SJCRH30 (cell line): ENCODE measurements around the gene FLT3. TPM values are rescaled to one million over a fixed set of nuclear protein-coding genes. Genes with fewer than 3 reads are reported as not detected.
"Not testable (repeated sequence)": the region's sequence is repeated elsewhere in the genome, so short reads cannot be mapped to it uniquely, and the experiment has no call there.

Source experiments
- DNase-seq, 2 experiments: peaks; one replicate each; pipeline ENCODE4 v3.0.0-alpha.2; 2015 to 2020
- H3K27ac ChIP-seq: fragments of 250-450 bp; sonication (Bioruptor Pico); 2 replicates; pipeline ENCODE4 v1.5.1; 2020; ENCODE audit warnings: mild to moderate bottlenecking, moderate library complexity
- H3K27me3 ChIP-seq: fragments of 250-450 bp; sonication (Bioruptor Pico); 2 replicates; pipeline ENCODE4 v1.5.1; 2020; ENCODE audit warnings: mild to moderate bottlenecking, moderate library complexity
- H3K36me3 ChIP-seq: fragments of 250-450 bp; sonication (Bioruptor Pico); 2 replicates; pipeline ENCODE4 v1.5.1; 2020; ENCODE audit warnings: mild to moderate bottlenecking, moderate library complexity
- H3K4me1 ChIP-seq: fragments of 250-450 bp; sonication (Bioruptor Pico); 2 replicates; pipeline ENCODE4 v1.5.1; 2020; ENCODE audit warnings: mild to moderate bottlenecking, moderate library complexity
- H3K4me3 ChIP-seq: fragments of 250-450 bp; sonication (Bioruptor Pico); 2 replicates; pipeline ENCODE4 v1.5.1; 2020; ENCODE audit warnings: mild to moderate bottlenecking, moderate library complexity
- H3K9me3 ChIP-seq: fragments of 250-450 bp; sonication (Bioruptor Pico); replicated peaks from 2 replicates; pipeline ENCODE4 v1.5.1; 2020; ENCODE audit warnings: mild to moderate bottlenecking, moderate library complexity
- total RNA-seq: library from RNA; depleted of rRNA; stranded (reverse); fragments of >200 nt; shearing (Covaris generic); gene quantifications from 2 replicates; pipeline ENCODE4 v1.2.3, GENCODE V29; 2014

FLT3 gene
- total RNA-seq, 1 experiment from 2014 or later, result not detected

DNA sequence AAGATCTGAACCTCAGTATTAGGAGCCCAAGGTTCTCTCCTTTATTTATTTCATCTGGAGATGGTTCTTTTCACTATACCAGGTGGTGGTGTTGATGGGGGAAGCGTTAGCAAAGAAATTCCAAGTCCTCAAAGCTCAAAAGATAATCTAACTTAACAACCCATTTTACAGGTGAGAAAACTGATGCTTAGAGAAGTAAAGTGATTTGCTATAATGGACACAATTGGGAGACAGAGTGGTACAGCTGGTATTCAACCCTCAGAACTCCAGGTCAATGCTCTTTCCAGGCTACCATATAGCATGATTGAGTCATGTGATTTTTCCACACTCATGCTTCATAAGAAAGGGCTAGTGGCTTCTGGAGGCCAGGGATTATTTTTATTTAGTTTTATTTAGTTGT, 86.9 kb downstream of the FLT3 start:
- no peak overlapping the region for H3K27ac ChIP-seq
- no peak for DNase-seq
- H3K36me3 ChIP-seq, result no peaks in the 10 kb centered on the region
- peaks cover 8% of the 10 kb centered on the region; the same call in 1 of the 2 replicates for H3K27me3 ChIP-seq
- no peaks in the 10 kb centered on the region for H3K4me1 ChIP-seq
- no peak overlapping the region for H3K4me3 ChIP-seq
- no peaks in the 10 kb centered on the region for H3K9me3 ChIP-seq

DNA sequence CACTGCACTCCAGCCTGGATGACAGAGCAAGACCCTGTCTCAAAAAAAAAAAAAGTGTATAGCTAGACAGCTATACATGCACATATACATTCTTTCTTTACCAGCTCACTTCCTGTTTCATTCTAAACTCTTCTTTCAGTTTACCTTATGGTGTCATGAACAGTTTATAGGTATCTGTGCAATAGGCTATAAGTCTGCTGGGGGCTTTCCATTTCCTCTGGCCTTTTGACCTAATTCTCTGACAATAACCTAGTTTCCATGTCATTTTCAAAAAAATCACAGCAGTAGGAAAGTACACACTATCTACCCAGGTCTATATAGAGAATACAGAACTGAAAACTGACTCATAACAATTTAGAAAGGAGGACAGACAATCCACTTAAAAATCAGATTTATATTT, 87.5 kb downstream of the FLT3 start:
- no peak for DNase-seq
- Histone ChIP-seq H3K4me1 (no peaks in the 10 kb centered on the region), H3K4me3 (no peak overlapping the region), H3K36me3 (no peaks in the 10 kb centered on the region), H3K27ac (no peak overlapping the region), H3K9me3 (no peaks in the 10 kb centered on the region), H3K27me3 (peaks cover 6% of the 10 kb centered on the region; the same call in 1 of the 2 replicates)

DNA sequence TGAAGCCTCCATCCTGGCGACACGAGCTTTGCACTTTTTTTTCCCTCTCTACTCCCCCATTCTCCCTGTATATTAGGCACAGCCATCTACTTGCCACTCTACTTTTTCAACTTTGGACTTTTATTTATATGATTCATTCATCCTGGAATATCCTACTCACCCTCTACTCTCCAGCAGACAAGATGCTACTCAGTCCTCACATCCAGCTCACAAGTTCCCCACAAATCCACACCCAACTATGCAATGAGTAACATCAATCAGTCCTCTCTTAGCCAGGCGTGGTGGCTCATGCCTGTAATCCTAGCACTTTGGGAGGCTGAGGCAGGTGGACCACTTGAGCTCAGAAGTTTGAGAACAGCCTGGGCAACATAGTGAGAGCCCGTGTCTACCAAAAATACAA, 88.0 kb downstream of the FLT3 start:
- H3K36me3 ChIP-seq, result no peaks in the 10 kb centered on the region
- H3K27me3 ChIP-seq, result peaks cover 3% of the 10 kb centered on the region; the same call in 1 of the 2 replicates
- no peak for DNase-seq
- H3K4me3 ChIP-seq, result no peak overlapping the region
- H3K4me1 ChIP-seq, result no peaks in the 10 kb centered on the region
- H3K9me3 ChIP-seq, result no peaks in the 10 kb centered on the region
- no peak overlapping the region for H3K27ac ChIP-seq

DNA sequence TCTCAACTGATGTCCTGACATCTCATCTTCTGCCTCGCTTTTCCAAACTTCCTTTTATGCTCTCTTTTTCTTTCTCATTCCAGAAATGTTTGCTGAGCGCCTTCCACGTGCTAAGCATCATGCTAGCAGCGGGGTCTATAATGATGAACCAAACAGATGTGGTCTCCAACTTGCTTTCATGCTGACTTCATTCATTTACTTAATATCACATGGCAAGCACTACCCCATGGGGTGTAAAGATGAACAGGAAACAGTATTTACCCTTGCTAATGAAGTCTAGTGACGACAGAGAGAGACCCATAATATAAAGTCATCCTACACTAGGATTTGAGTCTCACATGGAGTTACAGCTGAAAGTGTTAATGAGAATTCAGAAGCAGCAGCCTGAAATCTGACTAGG, 90.3 kb downstream of the FLT3 start:
- Histone ChIP-seq H3K27ac (no peak overlapping the region), H3K36me3 (no peaks in the 10 kb centered on the region), H3K9me3 (no peaks in the 10 kb centered on the region), H3K27me3 (peaks cover 3% of the 10 kb centered on the region; the same call in 1 of the 2 replicates), H3K4me3 (no peak overlapping the region), H3K4me1 (no peaks in the 10 kb centered on the region)
- no peak for DNase-seq

DNA sequence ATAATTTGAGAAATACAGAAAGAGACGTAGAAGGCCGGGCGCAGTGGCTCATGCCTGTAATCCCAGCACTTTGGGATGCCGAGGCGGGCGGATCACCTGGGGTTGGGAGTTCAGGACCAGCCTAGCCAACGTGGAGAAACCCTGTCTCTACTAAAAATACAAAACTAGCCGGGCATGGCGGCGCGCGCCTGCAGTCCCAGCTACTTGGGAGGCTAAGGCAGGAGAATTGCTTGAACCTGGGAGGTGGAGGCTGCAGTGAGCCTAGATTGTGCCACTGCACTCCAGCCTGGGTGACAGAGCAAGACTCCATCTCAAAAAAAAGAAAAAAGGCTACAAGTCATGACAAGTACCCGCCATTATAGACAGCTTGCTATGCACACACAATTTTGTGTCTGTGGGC, 95.4 kb downstream of the FLT3 start:
- not testable (repeated sequence) for DNase-seq, H3K9me3 ChIP-seq, H3K4me1 ChIP-seq, H3K36me3 ChIP-seq, H3K27ac ChIP-seq, H3K27me3 ChIP-seq, H3K4me3 ChIP-seq

DNA sequence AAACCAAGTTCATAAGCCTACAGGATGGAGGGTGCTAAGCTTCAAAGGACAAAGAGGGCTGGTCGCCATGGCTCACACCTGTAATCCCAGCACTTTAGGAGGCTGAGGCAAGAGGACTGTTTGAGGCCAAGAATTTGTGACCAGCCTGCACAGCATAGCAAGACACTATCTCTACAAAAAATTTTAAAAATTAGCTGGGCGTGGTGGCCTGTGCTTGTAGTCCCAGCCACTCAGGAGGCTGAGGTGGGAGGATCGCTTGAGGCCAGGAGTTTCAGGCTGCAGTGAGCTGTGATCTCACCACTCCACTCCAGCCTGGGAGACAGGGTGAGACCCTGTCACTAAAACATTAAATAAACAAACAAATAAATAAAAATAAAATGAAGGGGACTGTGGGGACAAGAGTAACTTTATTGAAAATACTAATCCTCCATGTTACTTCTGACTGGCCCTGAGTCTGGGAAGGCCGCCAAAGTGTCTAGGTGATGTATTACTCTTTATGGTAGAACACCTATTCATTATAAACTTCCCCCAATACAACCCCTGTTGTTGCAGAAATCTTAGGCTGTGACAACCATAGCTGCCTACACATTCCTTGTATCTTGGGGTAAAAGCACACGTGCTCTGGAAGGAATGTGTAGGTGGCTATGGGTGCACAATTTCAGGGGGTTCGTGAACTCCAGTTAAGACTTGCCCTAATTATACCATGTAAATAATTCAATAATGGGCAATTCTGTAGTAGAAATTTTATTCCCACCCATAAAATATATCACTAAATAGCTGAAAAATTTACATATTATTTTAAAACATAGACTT, 97.3 kb downstream of the FLT3 start:
- DNase-seq, result no peak
- Histone ChIP-seq H3K4me1 (no peaks in the 10 kb centered on the region), H3K9me3 (no peaks in the 10 kb centered on the region), H3K27ac (no peak overlapping the region), H3K4me3 (no peak overlapping the region), H3K36me3 (no peaks in the 10 kb centered on the region), H3K27me3 (no peaks in the 10 kb centered on the region)

DNA sequence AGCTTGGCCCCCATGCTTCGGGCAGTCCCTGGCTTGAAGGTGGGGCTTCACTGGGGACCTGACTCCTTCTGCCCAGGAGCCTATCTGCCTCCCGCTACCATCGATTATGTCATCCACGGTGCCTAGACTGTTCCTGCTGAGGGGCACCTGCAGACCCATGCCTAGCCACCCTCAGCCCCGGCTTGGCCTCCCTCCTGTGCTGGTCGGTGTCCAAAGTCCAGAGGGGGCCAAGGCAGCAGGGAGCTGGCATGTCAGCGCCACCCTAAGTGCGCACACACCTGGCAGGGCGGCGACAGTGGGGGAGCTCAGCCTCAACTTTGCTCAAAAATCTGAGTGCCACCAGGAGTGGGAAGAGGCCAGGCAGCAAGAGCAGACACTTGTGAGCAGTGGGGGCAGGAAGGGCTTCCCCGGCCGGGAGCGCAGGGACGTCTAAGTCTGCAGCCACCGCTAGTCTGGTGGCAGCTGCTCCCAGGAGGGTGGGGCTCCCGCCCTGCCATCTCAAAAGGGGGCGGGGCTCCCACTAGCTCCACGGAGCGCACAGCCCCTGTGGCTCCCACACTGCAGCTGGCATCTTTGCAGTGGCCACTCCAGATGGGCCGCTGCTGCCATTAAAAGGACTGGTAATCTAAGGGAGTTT, 98.4 kb downstream of the FLT3 start:
- Histone ChIP-seq H3K9me3 (no peaks in the 10 kb centered on the region), H3K4me1 (no peaks in the 10 kb centered on the region), H3K27ac (no peak overlapping the region)

DNA sequence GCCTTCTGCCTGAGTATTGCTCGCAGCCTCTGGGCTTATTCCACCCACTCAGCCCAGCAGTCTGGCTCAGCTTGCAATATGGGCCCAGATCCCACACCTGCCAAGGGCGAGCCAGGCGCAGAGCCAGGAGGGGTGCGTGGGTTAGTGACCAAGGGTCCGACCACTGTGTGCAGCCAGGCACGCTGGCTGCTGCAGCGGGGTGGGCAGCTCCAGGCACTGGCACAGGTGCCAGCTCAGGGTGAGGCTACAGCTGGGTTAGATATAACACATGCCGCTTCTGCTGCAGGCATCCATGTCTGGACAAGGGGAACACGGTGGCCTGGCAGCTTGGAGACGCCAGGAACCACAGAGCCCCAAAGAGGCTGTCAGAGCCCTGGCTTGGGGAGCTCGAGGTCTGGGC, 99.3 kb downstream of the FLT3 start:
- no peaks in the 10 kb centered on the region for H3K9me3 ChIP-seq
- no peak overlapping the region for H3K4me3 ChIP-seq
- H3K27me3 ChIP-seq, result no peaks in the 10 kb centered on the region
- DNase-seq, result no peak
- H3K27ac ChIP-seq, result no peak overlapping the region
- no peaks in the 10 kb centered on the region for H3K36me3 ChIP-seq
- H3K4me1 ChIP-seq, result no peaks in the 10 kb centered on the region

More for the DNA sequence above, 98.4 kb downstream of the FLT3 start:
- peak; percentile 47 to 58 for DNase-seq
- no peaks in the 10 kb centered on the region for H3K27me3 ChIP-seq
- no peak overlapping the region for H3K4me3 ChIP-seq
- H3K36me3 ChIP-seq, result no peaks in the 10 kb centered on the region

DNA sequence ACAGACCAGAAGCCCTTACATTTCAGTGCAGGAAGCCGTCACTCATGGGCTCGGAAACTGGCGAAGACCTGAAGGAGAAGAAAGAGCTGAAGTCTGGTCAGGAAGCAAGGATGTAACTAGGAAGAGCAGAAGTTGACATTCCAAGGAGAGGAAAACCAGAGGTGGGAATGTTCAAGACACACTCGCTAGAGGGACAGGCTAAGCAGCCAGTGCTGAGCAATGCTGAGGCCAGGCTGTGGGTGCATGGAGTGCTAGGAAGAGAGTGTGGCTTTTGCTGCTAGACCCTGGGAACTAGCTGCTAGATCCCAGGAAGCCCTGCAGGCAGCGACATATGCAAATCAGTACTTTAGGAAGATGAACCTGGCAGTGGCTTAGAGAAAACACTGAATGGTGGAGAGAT, 99.8 kb downstream of the FLT3 start:
- H3K27me3 ChIP-seq, result no peaks in the 10 kb centered on the region
- no peak for DNase-seq
- no peaks in the 10 kb centered on the region for H3K4me1 ChIP-seq
- H3K4me3 ChIP-seq, result no peak overlapping the region
- H3K27ac ChIP-seq, result no peak overlapping the region
- H3K9me3 ChIP-seq, result no peaks in the 10 kb centered on the region
- no peaks in the 10 kb centered on the region for H3K36me3 ChIP-seq

DNA sequence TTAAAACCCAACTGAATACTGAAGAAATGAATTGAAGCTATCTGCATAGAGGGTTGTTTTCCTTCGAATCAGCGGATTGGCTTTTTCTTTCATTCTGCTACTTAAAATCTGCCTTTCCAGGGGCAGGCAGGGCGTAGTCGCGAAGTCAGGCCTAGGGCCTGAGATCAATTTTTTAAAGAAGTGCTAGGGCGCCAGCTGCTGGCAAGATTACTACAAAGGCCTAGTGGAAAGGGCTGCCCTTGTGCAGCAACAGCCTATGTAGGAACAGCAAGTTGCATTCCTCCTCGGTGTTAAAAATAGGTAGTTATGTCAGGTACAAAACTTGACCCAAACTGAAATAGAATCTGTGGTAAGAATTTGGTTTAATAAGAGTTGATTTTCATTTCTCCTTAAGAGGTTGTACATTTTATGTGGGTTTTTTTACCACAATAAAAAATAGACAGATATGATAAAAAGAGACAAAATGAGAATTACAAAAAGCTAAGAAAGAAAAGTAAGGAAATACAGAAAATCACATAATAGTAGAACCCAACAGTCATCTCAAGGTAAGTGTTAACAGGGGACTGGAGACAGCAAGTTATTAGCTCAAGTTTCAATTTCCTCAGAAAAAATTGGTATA, 102.4 kb downstream of the FLT3 start:
- H3K9me3 ChIP-seq, result no peaks in the 10 kb centered on the region
- H3K27me3 ChIP-seq, result no peaks in the 10 kb centered on the region
- no peaks in the 10 kb centered on the region for H3K36me3 ChIP-seq
- H3K4me1 ChIP-seq, result no peaks in the 10 kb centered on the region
- H3K27ac ChIP-seq, result no peak overlapping the region
- DNase-seq, result peak; percentile 44 to 74
- H3K4me3 ChIP-seq, result no peak overlapping the region

DNA sequence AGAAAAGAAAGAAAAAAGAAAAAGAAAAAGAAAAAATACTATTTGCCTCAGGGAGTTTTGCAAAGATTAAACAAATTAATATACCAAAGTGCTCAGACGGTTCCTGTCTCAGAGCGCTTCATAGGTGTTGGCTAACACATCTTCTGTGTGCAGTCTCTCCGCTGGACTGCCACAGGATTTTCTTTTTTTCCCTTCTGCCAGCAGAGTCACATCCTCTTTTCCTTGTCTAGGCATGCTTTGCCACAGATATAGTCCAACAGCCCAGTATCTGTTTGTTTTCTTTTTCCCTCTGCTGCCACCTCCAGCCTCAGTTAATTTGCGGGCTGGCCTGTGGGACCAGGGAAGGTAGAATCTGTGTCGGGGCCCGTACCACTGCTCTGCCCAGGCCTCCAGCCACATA, 108.5 kb downstream of the FLT3 start:
- no peaks in the 10 kb centered on the region for H3K36me3 ChIP-seq
- no peaks in the 10 kb centered on the region for H3K4me1 ChIP-seq
- no peak for DNase-seq
- H3K27me3 ChIP-seq, result no peaks in the 10 kb centered on the region; the same call in 1 of the 2 replicates
- no peak overlapping the region for H3K4me3 ChIP-seq
- H3K9me3 ChIP-seq, result no peaks in the 10 kb centered on the region
- no peak overlapping the region for H3K27ac ChIP-seq

DNA sequence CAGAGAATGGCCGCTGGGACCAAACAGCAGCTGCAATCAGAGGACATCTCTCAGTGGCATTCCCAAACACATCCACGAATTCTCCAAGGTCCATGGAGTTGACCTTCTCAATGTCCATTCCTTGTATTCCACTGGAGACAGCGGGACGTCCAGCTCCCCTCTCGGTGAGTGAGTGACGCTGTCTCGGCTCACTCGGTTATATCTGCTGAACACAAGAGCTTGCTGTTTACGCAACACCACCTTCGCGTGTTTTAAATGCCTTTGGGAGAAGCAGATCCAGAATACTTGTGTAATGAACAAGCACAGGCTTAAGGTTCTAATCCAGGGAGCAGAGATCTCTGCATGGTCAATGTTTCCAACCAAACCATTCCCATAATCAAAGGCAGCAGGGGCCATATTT, 111.9 kb downstream of the FLT3 start, which contains the start of gene URAD:
URAD (minus strand) TSS at position 174 of the 400 bp plus-strand sequence; CDS start at position 118, 56 bp downstream.
- no peak within 1 kb of the TSS for H3K27ac ChIP-seq
- no peaks in the 10 kb centered on the region for H3K9me3 ChIP-seq
- DNase-seq, result no peak
- H3K36me3 ChIP-seq, result no peaks in the 10 kb centered on the region
- no peaks in the 10 kb centered on the region for H3K4me1 ChIP-seq
- H3K4me3 ChIP-seq, result no peak within 1 kb of the TSS
- no peaks in the 10 kb centered on the region; the same call in 1 of the 2 replicates for H3K27me3 ChIP-seq

DNA sequence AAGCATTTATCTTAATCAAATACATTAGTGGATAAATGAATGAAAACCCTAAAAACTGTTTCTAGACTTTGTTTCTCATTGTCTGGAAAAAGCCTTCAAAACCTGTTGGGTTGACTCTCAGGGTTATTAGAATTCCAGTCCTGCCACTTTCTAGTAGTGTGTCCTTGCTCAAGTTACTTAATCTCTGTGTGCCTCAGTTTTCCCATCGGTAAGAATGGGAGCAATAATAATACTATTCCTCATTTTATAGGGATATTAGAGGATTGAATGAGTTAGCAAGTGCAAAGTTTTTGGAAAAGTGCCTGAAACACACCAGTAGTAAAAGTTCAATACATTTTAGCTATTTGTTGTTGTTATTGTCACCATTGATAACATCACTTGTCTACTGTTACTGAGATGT, 114.8 kb downstream of the FLT3 start:
- no peaks in the 10 kb centered on the region for H3K9me3 ChIP-seq
- H3K4me3 ChIP-seq, result no peak overlapping the region
- H3K27me3 ChIP-seq, result peaks cover 4% of the 10 kb centered on the region
- no peak overlapping the region for H3K27ac ChIP-seq
- DNase-seq, result no peak
- no peaks in the 10 kb centered on the region for H3K36me3 ChIP-seq
- H3K4me1 ChIP-seq, result no peaks in the 10 kb centered on the region

DNA sequence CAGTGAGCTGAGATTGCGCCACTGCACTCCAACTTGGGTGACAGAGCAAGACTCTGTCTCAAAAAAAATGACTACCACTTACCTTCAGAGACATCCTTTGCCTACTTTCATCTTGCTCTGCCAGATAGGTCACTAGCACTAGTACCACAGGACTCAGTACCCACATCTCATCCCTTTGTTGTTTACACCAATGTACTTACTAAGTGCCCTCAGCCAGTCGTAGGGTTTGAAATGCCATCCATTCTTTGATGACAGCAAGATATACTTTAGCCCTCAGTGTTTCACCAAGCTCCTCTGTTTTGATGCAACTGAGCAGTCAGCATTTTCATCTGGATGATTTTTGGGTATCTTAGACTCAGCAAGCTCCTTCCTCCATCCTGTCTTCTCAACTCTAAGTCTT, 118.0 kb downstream of the FLT3 start:
- Histone ChIP-seq H3K27ac (no peak overlapping the region), H3K36me3 (no peaks in the 10 kb centered on the region), H3K9me3 (no peaks in the 10 kb centered on the region), H3K4me3 (no peak overlapping the region), H3K27me3 (peaks cover 4% of the 10 kb centered on the region; the same call in 1 of the 2 replicates), H3K4me1 (no peaks in the 10 kb centered on the region)
- DNase-seq, result no peak

DNA sequence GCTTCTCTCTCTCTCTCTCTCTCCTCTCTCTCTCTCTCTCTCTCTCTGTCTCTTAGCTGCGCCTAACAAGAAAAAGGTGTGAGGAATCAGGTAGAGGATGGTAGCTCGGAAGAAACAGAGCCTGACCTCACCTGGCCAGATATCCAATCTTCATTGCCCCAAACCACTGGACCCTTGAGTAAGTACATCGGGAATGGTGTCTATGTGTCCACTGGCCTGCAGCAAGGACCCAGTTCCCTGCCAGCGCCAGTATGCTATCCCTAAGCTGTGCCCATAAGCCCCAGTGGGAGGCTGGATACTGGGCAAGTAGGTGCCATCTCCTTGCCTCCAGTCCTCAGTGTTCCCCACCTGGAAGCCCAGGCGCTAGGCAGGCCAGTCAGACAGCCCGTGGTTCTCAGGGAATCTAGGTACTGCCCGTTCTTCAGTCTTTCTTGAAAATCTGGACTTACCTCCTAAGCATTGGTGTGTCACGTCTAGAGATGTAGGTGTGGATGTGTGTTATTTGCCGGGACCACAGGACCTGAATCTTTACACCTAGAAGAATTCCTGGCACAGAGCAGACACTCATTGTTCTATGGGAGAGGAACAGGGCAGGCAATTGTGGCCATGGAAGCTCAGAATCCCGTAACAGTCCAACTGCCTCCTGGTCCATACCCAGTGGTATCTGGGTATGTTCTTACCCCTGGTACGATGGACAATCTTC, 119.2 kb downstream of the FLT3 start:
- H3K36me3 ChIP-seq, result no peaks in the 10 kb centered on the region
- DNase-seq, result no peak
- no peak overlapping the region for H3K4me3 ChIP-seq
- no peaks in the 10 kb centered on the region for H3K9me3 ChIP-seq
- H3K27ac ChIP-seq, result no peak overlapping the region
- H3K27me3 ChIP-seq, result peaks cover 4% of the 10 kb centered on the region; the same call in 1 of the 2 replicates
- no peaks in the 10 kb centered on the region for H3K4me1 ChIP-seq
